ENCODE results near the gene TMEM100.
A peak's percentile ranks its signal among the peaks of the same experiment; 100 is the strongest.

The TMEM100 gene

DNA sequence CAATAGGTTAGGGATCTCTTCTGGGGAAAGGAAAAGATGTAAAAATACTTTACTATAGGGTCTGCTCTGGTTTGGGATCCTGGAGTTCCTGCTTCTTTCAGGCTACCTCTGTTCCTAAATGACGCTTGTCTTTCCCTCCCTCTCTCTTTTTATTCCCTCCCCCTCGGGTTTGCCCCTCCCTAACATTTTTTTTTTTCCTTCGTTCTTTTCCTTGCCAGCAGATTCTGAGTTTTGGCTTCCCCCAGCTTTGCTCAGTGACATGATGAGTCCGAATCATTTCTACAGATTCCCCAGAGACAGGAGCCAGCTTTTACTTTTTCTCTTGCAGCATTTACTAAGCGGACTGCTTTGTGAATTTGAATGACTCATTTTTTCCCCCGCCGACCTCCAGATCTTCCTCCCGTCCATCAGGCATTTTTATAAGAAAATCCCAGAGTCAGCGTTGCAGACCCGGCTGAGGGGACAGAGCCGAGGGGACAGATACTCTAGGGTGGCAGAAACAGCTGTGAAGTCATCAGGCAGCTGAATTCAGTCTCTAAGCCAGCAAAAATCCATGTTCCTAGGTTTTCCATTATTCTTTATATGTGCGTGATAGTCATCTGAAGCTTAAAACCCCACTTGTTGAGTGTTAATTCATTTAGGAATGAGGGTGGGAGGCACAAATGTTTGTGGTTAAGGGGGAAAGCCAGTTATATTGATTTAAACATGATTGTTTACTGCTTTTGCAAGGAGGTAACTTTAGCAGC, at the start of gene TMEM100:
TMEM100 (minus strand) TSS at position 123 of the 746 bp plus-strand sequence. CDS start 1,794 bp downstream, outside the sequence.
- Histone ChIP-seq H3K4me3 (peak within 1 kb of the TSS in 3 of 7 experiments; percentile 0 to 15 (median 10)), H3K27ac (peak within 1 kb of the TSS in 9 of 21 experiments; percentile 1 to 84 (median 48))

DNA sequence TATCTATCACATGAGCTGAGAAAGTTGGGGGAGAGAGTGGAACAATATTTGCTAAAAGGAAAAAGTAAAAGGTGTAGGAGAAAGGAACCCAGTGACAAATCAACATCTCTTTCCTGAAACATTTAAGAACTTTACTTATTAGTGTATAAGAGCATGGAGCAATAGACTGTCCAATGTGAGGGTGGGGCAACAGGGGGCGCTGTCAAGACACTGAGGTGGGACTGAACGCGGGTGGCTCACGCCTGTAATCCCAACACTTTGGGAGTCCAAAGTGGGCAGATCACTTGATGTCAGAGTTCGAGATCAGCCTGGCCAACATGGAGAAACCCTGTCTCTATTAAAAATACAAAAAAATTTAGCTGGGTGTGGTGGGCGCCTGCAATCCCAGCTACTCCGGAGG, 49.4 kb upstream of the TMEM100 start:
- Histone ChIP-seq H3K4me3 (no peak overlapping the region), H3K27ac (no peak overlapping the region)

- Histone ChIP-seq H3K27ac (peak overlapping the region in 3 of 21 experiments; percentile 7 to 21 (median 10)), H3K4me3 (no peak overlapping the region)
Observed at GRCh38 chr17:55770196-55770870, 47.7 kb upstream of the TMEM100 start.

GRCh38 chr17:55769625-55770000, 46.9 kb upstream of the TMEM100 start:
- H3K27ac ChIP-seq, result peak overlapping the region in 7 of 21 experiments; percentile 1 to 55 (median 31)
- H3K4me3 ChIP-seq, result no peak overlapping the region

DNA sequence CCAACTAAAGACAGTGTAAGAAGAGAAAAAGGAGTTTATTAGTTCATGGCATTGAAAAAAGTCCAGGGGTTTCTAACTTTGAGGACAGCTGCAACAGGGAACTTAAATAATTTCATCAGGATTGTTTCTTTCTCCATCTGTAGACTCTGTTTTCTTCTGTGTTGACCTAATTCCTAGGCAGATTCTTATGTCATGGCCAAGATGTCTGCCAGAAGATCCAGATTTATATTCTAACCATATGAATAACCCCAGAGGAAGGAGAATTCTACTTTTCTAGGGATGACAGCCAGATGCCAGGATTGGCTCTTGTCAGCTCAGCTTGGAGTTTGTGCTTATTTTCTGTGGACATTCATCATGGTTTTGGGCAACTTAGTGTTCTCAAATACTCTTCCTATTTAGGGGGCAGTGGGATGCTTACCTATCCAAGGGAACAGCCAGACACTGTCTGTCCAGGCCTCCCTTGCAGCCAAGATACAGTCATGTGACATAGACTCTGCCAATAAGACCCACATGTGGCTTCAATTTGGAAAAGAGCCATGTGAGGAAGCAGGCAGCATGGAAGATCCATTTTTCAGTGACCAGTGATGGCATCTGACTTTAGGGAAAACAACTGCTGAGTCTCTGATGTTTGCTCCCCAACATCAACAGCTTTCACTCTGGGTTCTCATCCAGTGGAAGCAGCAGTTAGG, 46.4 kb upstream of the TMEM100 start:
- peak overlapping the region in 6 of 21 experiments; percentile 1 to 55 (median 39) for H3K27ac ChIP-seq
- H3K4me3 ChIP-seq, result no peak overlapping the region

GRCh38 chr17:55765472-55765871, 42.8 kb upstream of the TMEM100 start:
- no peak overlapping the region for H3K27ac ChIP-seq
- no peak overlapping the region for H3K4me3 ChIP-seq

DNA sequence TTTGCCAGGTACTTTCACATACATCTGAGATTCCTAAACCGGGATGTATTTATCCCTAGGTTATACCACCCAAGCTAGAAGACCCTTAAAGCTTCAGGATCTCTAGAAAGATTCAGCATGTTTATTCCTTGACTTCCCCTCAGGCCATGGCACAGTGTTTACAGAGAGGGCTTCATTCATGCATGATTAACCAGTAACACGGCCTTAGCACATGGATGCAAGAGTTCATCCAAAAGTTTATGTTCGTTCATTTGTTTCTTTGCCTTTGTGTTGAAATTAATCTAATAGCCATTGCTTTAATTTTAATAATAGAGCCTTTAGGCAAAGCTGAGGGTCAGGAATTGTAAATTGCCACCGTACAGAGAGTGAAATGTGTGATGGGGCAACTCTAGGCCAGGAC, 41.9 kb upstream of the TMEM100 start:
- peak overlapping the region in 1 of 21 experiments; percentile 28 for H3K27ac ChIP-seq

GRCh38 chr17:55763856-55764255, 41.2 kb upstream of the TMEM100 start:
- peak overlapping the region in 2 of 21 experiments; percentile 21 to 43 for H3K27ac ChIP-seq
- no peak overlapping the region for H3K4me3 ChIP-seq

More for the DNA sequence above, 41.9 kb upstream of the TMEM100 start:
- no peak overlapping the region for H3K4me3 ChIP-seq

GRCh38 chr17:55762086-55762858, 39.6 kb upstream of the TMEM100 start:
- Histone ChIP-seq H3K4me3 (no peak overlapping the region), H3K27ac (no peak overlapping the region)

- Histone ChIP-seq H3K27ac (no peak overlapping the region), H3K4me3 (no peak overlapping the region)
Observed at GRCh38 chr17:55760643-55761355, 38.1 kb upstream of the TMEM100 start.

DNA sequence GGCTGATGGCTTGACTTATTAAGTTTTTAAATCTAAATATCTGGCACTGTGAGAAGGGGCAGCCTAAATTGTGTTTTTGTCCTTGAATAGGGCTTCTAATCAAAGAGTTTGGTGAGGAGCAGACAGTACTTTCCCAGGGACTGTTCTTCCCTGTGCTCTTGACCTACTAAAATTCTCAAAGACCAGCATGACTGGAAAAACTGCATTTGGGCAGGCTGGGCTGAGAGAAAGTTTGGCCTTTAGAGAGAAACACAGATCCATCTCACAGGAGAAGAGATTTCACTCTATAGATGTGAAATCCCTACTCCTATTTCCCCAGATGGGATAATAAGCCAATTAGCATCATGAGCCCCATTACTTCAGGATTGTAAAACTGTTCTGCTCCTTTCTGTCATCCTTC, 35.5 kb upstream of the TMEM100 start:
- H3K4me3 ChIP-seq, result no peak overlapping the region

GRCh38 chr17:55757659-55758058, 35.0 kb upstream of the TMEM100 start:
- Histone ChIP-seq H3K27ac (no peak overlapping the region), H3K4me3 (no peak overlapping the region)

More for the DNA sequence above, 35.5 kb upstream of the TMEM100 start:
- H3K27ac ChIP-seq, result no peak overlapping the region

- no peak overlapping the region for H3K4me3 ChIP-seq
- no peak overlapping the region for H3K27ac ChIP-seq
Observed at GRCh38 chr17:55756689-55757088, 34.0 kb upstream of the TMEM100 start.

DNA sequence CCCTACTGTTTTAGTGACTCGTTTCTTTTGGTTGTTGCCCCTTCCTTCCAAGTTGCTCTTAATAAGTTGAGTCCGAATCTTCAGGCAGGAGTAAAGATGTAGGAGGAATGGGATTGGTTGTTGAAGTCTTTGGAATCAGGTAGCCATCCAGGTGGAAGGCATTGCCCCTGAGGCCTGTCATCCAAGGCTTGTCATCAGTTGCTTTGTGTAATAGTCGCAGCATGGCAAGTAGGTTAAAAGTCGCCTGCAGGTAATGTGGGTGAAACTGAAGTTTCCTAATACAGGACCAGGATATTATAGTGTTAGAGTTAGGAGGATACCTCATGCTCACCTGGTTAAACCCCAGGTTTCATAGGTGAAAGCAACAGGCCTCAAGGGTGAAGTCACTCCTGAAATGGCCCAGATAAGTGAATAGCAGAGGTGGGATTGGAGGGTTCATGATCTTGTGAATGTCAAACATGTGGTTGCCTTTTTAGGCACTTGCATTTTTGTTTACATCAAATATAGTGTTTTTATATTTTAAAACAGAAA, 29.1 kb upstream of the TMEM100 start:
- peak overlapping the region; percentile 54 to 92 (median 68) for H3K4me3 ChIP-seq
- H3K27ac ChIP-seq, result peak overlapping the region in 12 of 21 experiments; percentile 62 to 90 (median 80)

DNA sequence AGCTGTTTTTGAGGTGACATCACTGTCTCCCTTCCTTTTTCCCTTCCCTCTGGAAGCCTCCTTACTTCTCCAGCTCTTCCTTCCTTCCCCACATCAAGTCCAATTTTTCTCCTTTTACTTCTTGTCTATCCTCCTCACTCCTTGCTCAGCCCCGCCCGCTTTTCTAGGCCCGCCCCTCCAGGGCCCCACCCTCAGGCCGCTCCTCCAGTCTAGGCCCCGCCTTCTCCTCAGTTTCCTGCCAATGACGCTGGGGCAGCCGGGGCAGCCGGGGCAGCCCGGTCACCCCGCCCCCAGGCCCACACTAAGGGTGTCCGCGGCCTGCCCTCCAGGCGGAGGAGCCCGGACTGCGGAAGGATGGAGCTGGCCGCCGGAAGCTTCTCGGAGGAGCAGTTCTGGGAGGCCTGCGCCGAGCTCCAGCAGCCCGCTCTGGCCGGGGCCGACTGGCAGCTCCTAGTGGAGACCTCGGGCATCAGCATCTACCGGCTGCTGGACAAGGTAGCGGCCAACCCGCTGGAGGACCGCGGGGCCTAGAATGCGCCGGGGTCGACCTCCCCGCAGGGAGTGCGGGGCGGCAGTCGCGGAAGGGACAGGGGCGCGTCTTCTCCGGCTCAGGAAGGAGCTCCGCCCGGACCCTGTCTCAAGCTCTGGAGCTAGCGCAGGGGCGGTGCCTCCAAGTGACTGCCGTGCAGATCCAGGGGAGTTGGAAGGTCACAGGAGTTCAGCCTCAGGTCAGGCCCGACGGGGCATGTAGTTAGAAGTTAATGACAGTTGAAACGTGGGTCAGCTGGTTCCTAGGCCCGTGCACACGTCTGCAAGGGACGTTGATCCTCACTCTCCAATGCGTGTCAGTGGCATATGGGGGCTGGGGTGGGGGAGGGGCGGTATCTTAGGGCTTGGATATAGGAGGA, 28.3 kb upstream of the TMEM100 start, which contains the start of gene PCTP:
PCTP (plus strand) TSS at position 302 of the 908 bp plus-strand sequence; CDS start at position 355, 53 bp downstream.
- Histone ChIP-seq H3K27ac (peak within 1 kb of the TSS; percentile 40 to 90 (median 78)), H3K4me3 (peak within 1 kb of the TSS; percentile 54 to 92 (median 68))

DNA sequence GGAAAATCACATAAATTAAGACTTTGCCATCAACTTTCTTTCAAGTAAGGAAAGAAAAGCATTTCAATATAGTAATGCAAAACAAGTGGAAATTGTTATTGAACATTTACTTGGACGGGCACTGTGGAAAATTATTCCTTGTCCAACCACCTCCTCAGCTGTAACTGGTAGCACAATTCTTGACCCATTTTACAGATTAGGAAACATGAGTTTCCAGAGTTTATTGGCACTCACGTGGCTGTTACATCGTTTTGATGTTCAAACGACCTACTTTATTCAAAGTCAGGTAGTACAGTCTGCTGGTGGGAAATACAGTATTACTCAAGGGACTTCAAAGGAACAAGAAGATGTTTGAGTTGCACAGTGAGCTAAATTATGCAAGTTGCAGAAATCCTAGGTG, 27.3 kb upstream of the TMEM100 start:
- Histone ChIP-seq H3K4me3 (no peak overlapping the region), H3K27ac (no peak overlapping the region)

DNA sequence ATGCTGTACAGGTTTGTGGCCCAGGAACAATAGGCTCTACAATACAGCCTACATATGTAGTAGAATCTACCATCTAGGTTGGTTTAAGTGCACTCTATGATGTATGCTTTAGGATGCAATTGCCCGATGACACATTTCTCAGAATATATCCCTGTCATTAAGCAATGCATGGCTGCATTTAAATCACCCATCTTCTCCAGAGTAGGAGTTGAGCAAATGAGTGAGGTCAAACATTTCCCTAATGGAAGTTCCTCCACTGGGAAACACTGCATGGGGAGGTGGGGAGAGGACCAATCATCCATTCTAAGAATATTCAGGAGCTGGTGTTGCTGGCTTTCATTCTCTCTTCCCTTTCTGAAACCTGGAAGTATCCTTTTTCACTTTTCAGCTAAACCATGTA, 26.2 kb upstream of the TMEM100 start:
- no peak overlapping the region for H3K27ac ChIP-seq
- no peak overlapping the region for H3K4me3 ChIP-seq

DNA sequence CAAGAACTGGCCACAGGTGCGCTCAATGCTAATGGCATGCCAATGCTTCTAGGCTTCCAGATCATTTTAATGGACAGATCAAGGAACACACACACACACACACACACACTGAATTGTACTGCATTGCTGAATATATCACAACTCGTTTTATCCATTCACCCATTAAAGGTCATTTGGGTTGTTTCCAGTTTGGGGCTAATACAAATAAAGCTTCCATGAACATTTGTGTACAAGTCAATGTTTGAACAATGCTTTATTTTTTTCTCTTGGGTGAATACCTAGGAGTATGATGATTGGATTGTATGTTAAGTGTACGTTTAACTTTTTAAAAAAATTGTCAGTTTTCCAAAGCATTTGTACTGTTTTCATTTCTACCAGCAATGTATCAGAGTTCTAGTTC, 24.5 kb upstream of the TMEM100 start:
- H3K4me3 ChIP-seq, result no peak overlapping the region
- no peak overlapping the region for H3K27ac ChIP-seq
